ENCODE data around the gene CST7.
"Not testable (repeated sequence)": the region's sequence is repeated elsewhere in the genome, so short reads cannot be mapped to it uniquely, and the experiment has no call there.

Gene CST7, protein sequence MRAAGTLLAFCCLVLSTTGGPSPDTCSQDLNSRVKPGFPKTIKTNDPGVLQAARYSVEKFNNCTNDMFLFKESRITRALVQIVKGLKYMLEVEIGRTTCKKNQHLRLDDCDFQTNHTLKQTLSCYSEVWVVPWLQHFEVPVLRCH

GRCh38 chr20:24948939-24949679, at the start of gene CST7:
CST7 (plus strand) TSS chr20:24949269; CDS start chr20:24949506, 237 bp downstream.
- DNase-seq = no peak

GRCh38 chr20:24906806-24907205, 42.3 kb upstream of the CST7 start:
- DNase-seq = no peak

GRCh38 chr20:24908642-24909041, 40.4 kb upstream of the CST7 start:
- DNase-seq = no peak

- DNase-seq = no peak
Observed at GRCh38 chr20:24909086-24909780, 39.8 kb upstream of the CST7 start.

DNA sequence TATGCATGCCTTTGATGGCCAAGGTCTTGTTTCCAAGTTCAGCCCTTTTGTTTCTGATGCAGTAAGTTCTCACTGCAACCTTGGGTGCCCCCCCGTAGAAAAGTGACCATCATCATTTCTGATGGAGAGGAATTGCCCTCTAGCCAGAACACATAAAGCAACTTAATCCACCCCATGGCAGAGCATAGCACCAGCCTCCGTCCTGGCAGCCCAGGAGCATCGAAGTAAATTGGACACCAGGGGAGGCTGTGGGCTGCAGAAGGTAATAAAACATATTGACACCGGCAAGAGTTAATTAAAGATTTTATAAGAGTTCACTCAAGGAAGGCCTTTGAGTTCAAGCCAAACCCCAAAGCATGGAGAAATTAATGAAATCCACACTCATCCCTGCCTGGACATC, 39.2 kb upstream of the CST7 start:
- DNase-seq = no peak

- DNase-seq = no peak
Observed at GRCh38 chr20:24910461-24910860, 38.6 kb upstream of the CST7 start.

DNA sequence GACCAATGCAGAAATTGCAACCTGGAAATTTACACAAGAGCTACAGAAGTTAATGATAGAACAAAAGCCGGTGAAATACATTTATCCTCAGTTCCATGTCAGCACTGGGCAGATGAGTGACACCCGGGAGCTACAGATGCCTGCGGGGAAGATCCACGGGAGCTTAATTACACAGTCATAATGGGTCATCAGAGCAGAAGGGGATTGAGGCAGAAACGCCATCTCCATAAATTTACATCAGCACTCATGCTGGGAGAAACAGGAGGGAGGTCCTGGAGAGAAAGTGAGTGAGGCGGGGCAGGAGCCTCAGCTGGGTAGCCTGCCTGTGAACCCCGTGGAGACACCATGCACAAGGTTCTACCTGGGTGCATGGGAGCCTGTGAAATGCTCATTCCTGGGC, 37.6 kb upstream of the CST7 start:
- no peak for DNase-seq

- DNase-seq = no peak
Observed at GRCh38 chr20:24912397-24913075, 36.5 kb upstream of the CST7 start.

GRCh38 chr20:24913076-24913628, 35.9 kb upstream of the CST7 start:
- DNase-seq = no peak

- no peak for DNase-seq
Observed at GRCh38 chr20:24914388-24915241, 34.5 kb upstream of the CST7 start.

DNA sequence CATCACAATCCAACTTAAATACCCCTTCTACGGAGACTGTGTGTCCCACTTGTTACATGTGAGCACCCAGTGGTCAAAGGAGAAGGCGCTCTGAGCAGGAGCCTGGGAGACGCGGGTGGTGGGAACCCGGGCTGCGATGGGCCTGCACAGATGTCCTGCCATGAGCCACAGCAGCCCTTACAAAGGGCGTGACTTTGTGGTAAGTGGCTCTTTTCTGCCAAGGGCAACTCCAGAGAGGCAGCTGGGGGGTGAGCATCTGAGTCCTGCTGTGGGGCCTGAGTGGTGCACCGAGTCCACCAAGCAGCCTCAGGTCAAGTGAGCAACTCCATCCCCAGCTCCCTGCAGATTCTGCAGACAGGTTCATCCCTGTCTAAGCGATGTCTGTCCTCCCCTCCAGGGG, 33.6 kb upstream of the CST7 start:
- no peak for DNase-seq

- no peak for DNase-seq
Observed at GRCh38 chr20:24915892-24916291, 33.2 kb upstream of the CST7 start.

- no peak for DNase-seq
Observed at GRCh38 chr20:24916412-24916811, 32.7 kb upstream of the CST7 start.

- DNase-seq = no peak
Observed at GRCh38 chr20:24917056-24917455, 32.0 kb upstream of the CST7 start.

GRCh38 chr20:24917797-24918578, 31.1 kb upstream of the CST7 start:
- peak; percentile 10 for DNase-seq

- no peak for DNase-seq
Observed at GRCh38 chr20:24918579-24919566, 30.2 kb upstream of the CST7 start.

DNA sequence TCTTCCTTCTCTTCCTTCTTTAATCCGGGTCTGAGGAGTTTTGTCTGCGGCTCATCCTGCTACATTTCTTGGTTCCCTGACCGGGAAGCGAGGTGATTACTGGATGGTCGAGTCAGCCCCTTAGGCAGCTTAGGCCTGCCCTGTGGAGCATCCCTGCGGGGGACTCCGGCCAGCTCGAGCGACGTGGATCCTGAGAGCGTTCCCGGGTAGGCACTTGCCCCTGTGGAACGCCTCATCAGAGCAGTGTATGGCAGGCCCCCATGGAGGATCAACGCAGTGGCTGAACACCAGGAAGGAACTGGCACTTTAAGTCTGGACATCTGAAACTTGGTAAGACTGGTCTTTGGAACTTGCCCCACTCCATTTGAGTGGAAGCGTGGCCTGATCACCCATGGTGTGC, 29.4 kb upstream of the CST7 start:
- DNase-seq = not testable (repeated sequence)

- DNase-seq = not testable (repeated sequence)
Observed at GRCh38 chr20:24920706-24921105, 28.4 kb upstream of the CST7 start.

DNA sequence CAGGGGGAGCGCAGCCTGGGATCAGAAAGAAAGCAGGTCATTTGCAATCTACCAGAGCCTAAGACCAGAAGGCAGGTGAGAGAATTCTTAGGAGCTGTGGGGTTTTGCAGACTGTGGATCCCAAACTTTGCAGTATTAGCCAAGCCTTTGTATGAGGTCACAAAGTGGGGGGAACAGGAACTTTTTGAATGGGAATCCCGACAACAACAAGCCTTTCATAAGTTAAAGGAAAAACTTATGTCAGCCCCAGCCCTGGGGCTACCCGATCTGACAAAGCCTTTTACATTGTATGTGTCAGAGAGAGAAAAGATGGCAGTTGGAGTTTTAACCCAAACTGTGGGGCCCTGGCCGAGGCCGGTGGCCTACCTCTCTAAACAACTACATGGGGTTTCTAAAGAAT, 19.8 kb upstream of the CST7 start:
- not testable (repeated sequence) for DNase-seq

Data from SHP77 treated with DMSO at 0.1 percent for 48 hours (cell line).